ENCODE results near the gene TRAPPC3.

TRAPPC3 gene

GRCh38 chr1:36151134-36151844, 2.0 kb upstream of the TRAPPC3 start:
- no peak for DNase-seq (ENCODE audit: low spot score)

DNA sequence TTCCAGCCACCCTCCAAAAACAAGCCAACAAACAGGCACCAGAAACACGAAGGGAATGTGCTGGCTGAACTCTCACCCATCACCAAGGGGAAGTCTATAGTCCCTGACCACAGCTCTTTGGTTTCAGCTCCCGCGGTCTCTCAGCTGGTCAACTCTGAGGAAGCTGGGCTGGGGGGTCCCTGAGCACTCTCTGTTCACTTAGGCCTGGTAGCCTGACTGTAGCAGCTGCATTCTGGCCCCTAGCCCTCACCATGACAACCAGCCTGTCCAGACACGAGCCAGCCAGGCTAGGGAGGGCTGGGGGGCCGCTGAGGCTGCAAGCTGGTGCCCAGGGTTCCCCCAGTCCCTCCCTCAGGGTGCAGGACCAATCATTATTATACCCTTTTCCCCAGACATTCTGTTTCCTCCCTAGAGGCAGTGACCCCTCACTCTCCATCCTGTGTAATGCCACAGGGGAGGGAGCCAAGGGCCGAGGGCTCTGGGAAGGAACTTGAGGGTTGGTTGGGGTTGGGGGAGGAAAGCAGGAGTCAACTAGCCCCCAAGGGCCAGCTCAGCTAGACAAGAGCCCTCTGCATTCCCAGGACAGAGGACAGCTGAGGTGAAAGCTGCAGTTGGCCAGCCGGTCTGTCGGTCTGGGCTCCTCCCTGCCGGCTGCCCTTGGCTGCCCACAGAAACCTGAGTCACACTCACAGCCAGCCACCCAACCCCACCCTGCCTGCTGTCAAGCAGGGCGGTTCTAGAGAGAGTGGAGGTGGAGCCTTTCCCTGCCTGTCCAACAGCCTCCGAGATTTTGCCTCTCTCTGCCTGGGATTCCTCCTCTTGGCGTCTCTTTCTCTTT, 1.2 kb upstream of the TRAPPC3 start:
- peak; percentile 94 for DNase-seq (ENCODE audit: low spot score)

- DNase-seq (ENCODE audit: low spot score), result no peak
These were observed 648 bp upstream of the TRAPPC3 start for GRCh38 chr1:36149973-36150295.

- no peak for DNase-seq (ENCODE audit: low spot score)
These were observed 457 bp downstream of the TRAPPC3 start for GRCh38 chr1:36148821-36149236.

DNA sequence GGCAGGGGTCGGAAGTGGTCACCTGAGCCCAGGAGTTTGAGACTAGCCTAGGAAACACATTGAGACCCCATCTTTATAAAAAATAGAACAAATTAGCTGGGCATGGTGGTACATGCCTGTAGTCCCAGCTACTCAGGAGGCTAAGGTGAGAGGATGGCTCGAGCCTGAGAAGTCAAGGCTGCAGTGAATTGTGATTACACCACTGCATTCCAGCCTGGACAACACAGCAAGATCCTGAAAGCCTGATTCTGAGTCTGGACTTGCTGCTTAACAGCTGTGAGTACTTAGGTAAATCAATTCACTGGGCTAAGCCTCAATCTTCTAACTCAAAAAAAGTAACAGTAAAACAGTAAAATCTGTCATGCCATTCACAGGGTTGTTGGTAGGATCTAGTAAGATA, 4.9 kb downstream of the TRAPPC3 start:
- no peak for DNase-seq (ENCODE audit: low spot score)

DNA sequence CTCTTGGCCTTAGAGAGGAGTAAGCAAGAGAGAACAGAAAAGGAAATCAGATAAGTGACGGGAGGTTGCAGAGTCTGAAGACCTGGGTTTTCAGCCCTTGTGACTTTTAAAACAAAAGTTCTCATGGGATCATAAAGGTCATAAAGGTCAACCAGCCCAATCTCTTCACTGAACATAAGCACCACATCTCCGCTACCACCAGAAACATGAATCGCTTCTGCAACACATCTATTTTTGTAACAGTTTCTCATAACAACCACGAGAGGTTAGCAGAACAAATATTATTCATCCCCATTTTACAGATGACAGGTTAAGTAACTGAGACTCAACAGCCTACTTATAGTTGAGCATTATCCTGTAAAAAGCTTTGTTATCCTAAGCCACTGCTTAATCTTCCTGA, 5.9 kb downstream of the TRAPPC3 start:
- no peak for DNase-seq (ENCODE audit: low spot score)

GRCh38 chr1:36142121-36142520, 7.2 kb downstream of the TRAPPC3 start:
- DNase-seq (ENCODE audit: low spot score), result no peak

DNA sequence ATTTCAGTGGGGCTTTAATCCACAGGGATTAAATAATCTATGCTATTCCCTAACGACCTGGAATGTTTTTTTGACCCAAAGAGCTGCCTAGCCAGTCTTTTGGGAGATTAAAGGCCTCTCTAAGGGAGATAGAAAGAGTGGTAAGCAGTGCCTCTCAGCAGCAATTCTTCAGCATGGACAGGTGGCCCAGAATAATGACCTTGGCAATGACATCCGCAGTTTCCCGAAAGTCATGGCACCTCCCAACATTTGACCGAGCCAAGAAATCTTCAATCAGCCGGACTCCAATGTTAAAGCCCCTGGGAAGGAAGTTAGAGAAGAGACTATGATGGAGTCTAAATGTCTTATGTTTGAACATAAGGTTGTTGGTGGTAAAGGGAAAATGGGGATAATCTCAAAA, 9.8 kb downstream of the TRAPPC3 start:
- no peak for DNase-seq (ENCODE audit: low spot score)

GRCh38 chr1:36137776-36138175, 11.5 kb downstream of the TRAPPC3 start:
- no peak for DNase-seq (ENCODE audit: low spot score)

DNA sequence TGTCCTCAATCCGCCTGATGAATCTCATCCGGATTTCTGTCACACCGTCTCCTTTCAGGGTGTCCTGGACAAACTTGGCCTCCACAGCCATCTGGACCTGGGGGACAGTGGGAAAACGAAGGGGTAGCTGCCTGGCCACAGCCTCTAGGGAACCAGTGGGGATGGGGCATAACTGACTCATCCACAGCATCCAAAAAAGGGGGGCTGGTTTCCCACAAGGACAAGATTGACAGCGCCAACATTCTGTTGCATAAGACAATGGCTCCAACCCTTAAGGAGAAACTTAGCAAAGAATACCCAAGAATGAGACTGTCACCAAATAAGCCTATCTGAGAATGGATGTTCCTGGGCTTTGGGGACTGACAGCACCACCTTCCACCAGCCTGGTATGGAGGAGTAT, 12.1 kb downstream of the TRAPPC3 start:
- peak; percentile 2 for DNase-seq (ENCODE audit: low spot score)

- peak; percentile 90 for DNase-seq (ENCODE audit: low spot score)
These were observed 12.8 kb downstream of the TRAPPC3 start for GRCh38 chr1:36136535-36136934.

DNA sequence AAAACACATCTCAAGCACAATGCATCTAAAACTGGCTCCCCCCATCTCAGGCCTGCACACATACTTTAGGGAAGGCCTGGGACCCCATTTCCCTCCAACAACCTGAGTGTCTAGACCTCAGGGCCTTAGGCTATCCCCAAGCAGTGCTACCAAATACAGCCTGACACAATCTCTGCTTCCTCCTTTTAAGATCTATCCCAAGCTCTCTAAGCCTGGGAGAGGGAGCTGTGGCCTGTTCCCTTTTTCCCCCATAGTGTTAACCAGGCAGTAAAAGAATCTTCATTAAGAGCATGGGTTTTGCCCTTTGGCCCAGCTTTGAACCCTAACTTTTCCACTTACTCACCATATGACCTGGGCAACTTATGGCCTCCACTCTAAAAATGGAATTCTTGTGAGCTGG, 13.5 kb downstream of the TRAPPC3 start:
- no peak for DNase-seq (ENCODE audit: low spot score)

- peak; percentile 2 for DNase-seq (ENCODE audit: low spot score)
These were observed 14.0 kb downstream of the TRAPPC3 start for GRCh38 chr1:36135330-36135667.

GRCh38 chr1:36134505-36135329, 14.6 kb downstream of the TRAPPC3 start:
- peak; percentile 73 for DNase-seq (ENCODE audit: low spot score)

- DNase-seq (ENCODE audit: low spot score), result peak; percentile 10
These were observed 15.3 kb downstream of the TRAPPC3 start for GRCh38 chr1:36134031-36134430.

GRCh38 chr1:36133484-36133883, 15.8 kb downstream of the TRAPPC3 start:
- DNase-seq (ENCODE audit: low spot score), result peak; percentile 96

DNA sequence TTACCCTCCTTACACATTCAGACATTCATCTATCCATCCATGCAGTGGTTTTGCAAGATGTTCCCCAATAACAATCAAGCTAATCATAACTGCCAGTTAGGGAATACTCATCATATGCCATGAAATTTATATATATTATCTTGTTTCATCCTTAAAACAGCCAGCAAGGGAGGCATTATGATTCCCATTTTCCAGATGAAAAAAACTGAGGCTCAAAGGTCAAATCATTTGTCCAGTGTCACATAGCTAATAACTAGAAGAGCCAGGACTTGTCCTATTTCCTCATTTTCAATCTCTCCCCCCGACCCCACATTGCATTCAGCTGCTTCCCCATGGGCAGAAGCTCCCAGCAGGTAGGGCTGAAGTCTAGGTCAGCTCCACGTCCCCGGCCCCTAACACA, 17.3 kb downstream of the TRAPPC3 start:
- no peak for DNase-seq (ENCODE audit: low spot score)

DNA sequence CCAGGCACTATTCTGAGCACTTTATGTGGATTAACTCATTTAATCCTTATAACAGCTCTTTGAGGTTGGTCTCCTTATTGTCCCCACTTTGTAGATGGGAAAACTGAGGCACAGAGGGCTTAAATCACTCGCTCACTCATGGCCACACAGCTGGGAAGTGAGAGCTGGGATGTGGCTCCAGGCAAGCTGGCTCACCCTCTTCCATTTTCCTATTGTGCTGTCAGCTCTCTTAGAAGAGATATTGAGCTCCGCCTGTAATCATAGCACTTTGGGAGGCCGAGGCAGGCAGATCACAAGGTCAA, 20.4 kb downstream of the TRAPPC3 start:
- no peak for DNase-seq (ENCODE audit: low spot score)

GRCh38 chr1:36128126-36128904, 21.0 kb downstream of the TRAPPC3 start:
- DNase-seq (ENCODE audit: low spot score), result peak; percentile 79

DNA sequence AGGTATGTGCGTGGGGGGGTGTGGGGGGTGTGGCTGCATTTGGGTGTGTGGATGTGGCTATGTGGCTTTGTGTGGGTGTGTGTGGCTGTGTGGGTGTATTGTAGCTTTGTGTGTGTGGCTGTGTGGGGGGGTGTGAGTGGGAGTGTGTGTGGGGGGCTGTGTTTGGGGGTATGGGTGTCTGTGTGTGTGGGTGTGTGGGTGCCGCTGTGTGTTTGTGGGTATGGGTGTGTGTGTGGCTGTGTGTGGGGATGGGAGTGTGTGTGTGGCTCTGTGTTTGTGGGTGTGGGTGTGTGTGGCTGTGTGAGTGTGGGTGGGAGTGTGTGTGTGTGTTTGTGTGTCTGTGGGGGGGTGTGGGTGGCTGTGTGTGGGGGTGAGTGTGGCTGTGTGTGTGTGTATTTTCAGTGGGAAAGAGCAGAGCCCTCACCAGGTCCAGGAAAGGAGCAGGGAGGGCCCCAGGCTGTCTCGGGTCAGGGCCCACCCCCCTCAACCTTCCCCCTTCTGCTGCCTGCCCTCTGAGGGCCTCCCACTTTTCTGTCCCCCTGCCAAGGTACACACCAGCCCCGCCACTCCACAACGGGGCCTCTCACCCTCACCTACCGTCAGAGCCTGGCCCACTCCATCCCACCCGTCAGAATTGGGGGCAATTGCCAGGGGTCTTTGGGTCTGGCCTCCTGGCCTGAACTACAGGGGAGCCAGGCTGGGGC, 22.3 kb downstream of the TRAPPC3 start:
- no peak for DNase-seq (ENCODE audit: low spot score)

DNA sequence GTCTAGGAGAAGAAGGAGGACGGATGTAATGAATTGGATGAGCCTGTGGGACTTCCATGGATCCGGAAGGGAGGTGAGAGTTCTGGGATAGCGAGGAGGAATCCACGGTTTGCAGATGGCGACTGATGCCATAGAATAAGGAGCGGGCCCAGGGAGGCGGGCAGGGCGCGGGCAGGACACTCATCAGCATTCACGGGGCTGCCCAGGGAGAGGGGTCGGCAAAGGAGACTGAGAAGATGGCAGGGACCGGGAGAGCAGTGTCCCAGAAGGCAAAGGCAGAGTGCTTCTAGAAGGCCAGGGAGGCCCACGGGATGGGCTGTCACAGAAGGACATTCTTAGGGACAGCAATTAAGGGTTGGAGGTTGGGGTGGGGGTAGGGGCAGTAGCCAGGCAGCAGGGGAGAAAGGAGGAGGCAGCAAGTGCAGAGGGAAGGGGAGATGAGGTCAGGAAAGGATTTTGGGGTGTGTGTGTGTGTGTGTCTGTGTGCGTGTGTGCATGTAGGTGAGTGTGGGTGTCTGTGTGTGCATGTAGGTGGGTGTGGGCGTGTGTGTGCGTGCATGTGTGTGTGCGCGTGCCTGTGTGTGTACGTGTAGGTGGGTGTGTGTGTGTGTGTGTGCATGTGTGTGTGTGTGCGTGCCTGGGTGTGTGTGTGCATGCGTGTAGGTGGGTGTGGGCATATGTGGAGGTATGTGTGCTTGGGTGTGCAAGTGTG, 23.1 kb downstream of the TRAPPC3 start:
- no peak for DNase-seq (ENCODE audit: low spot score)
